ENCODE results near the gene NUDC. TPM values are rescaled to one million over a fixed set of nuclear protein-coding genes. Genes with fewer than 3 reads are reported as not detected.

NUDC gene
- total RNA-seq, 1 experiment from 2014 or later, result 149 TPM

DNA sequence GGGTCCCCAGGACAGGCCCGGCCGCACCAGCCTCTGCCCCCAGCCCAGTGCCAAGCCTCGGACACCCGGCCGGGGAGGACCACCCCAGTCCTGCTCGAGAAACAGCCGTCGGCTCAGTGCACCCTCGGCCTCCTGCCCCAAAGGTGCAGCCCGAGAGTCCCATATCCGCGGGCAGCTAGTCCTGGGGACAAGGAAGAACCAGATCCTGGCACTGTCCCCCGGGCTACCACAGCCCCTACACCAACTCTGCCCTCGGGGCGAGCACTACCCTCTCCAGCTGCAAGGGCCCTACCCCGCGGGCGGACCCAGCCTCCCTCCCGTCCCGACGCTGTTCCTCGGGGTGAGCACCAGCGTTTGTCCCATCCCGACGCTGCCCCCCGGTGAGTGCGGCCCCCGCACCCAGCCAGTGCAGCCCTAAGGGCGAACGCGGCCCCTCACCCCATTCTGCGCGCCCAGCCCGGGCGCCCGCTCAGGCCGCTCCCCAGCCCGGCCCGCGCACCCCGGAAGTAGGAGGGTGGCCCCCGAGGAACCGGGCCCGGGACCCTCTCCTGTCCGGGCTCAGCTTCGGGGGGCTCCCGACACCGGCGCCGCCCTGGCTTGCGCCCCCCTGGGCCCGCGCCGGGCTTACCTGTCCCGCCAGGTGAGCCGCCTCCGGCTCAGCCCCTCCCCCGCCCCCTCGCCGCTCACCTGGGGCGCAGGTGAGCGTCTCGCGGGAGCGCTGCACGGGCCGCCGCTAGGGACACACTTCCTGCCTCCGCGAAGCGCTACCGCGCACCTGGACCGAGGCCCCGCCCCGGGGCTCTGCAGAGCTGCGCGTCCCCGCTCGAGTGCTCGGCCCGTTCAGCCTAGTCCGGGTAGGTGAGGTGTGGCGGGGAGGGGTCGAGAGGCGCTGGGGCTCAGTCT is 38.4 kb downstream of the NUDC start, which contains the start of gene KDF1:
Gene KDF1 (minus strand): TSS at position 747 of the 903 bp plus-strand sequence. CDS start 8,088 bp downstream, outside the sequence.
- ChIA-PET CTCF (no interaction called here), POLR2A (ENCODE audit: unreplicated experiment) (interaction anchor here (0.6 kb wide), 1 partner anchor 47 kb away, joined by 55 read pairs; no protein-coding TSS in a partner anchor)
- DNase-seq (peak; percentile 90), ATAC-seq (peak; percentile 77)
- peaks cover 25% of the 10 kb centered on the region for H3K4me1 ChIP-seq (ENCODE audit: insufficient read depth, low read length)
- no TSS peak for BruUV-seq (replicated peaks)
- no peaks in the 10 kb centered on the region for H3K27me3 ChIP-seq (ENCODE audit: low read length)
- H3K79me2 ChIP-seq (ENCODE audit: low read length), result peaks cover 25% of the 10 kb centered on the region
- H3K27ac ChIP-seq (ENCODE audit: low read length), result peak within 1 kb of the TSS; percentile 43
- H3K9ac ChIP-seq (ENCODE audit: low read length), result peak within 1 kb of the TSS; percentile 93
- H2AFZ ChIP-seq (ENCODE audit: low read length), result peak within 1 kb of the TSS; percentile 80
- H4K20me1 ChIP-seq (ENCODE audit: low read length), result no peaks in the 10 kb centered on the region
- H3K36me3 ChIP-seq (ENCODE audit: low read depth, low read length), result no peaks in the 10 kb centered on the region
- TF ChIP-seq EZH2phosphoT487 (IDR thresholded peaks at IDR 0.05; ENCODE audit: borderline replicate concordance, low read length), result no peak
- peak; percentile 26; the same call in 1 of the 2 replicates for TF ChIP-seq CTCF (conservative IDR thresholded peaks at IDR 0.05; ENCODE audit: low read depth, low read length)
- TF ChIP-seq EZH2 (IDR thresholded peaks at IDR 0.05; ENCODE audit: low read length, unreplicated experiment), result no peak
- intact Hi-C loops (cut with micrococcal nuclease), result no loop called here
- peak within 1 kb of the TSS; percentile 94 for H3K4me3 ChIP-seq (ENCODE audit: low read length)
- H3K4me2 ChIP-seq (ENCODE audit: low read length), result peak within 1 kb of the TSS; percentile 80
- H3K9me3 ChIP-seq (ENCODE audit: low read length), result no peaks in the 10 kb centered on the region
- no peaks in the 10 kb centered on the region for H3F3A ChIP-seq (ENCODE audit: low read length, unreplicated experiment)
- no peaks in the 10 kb centered on the region for H3K9me2 ChIP-seq (replicated peaks; ENCODE audit: low read length)

DNA sequence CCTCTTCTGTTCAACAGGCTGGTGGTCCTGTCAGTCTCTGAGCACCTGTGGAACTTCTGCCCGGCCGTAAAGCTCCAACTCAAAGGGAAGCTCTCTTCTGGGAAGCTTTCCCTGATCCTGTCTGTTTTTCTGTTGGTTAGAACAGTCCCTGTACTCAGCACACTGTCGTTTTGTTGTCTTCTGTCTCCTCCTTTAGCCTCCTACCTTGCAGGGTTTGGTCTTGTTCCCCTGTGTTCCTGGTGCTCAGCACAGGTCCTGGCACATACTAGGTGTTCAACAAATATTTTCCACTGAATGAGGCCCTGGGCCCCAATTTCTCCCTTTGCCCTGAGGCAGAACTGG is 39.1 kb downstream of the NUDC start:
- POLR2A ChIA-PET (ENCODE audit: unreplicated experiment), result no interaction called here
- no peaks in the 10 kb centered on the region for H3K36me3 ChIP-seq (ENCODE audit: low read depth, low read length)
- peak overlapping the region; percentile 80 for H3K4me2 ChIP-seq (ENCODE audit: low read length)
- H3K4me3 ChIP-seq (ENCODE audit: low read length), result peak overlapping the region; percentile 94
- H3K9me3 ChIP-seq (ENCODE audit: low read length), result no peaks in the 10 kb centered on the region
- H3K9ac ChIP-seq (ENCODE audit: low read length), result peak overlapping the region; percentile 93
- no peaks in the 10 kb centered on the region for H4K20me1 ChIP-seq (ENCODE audit: low read length)
- H3K9me2 ChIP-seq (replicated peaks; ENCODE audit: low read length), result no peaks in the 10 kb centered on the region
- intact Hi-C loops (cut with micrococcal nuclease), result no loop called here
- H3K27me3 ChIP-seq (ENCODE audit: low read length), result no peaks in the 10 kb centered on the region
- TSS peak; percentile 32 for BruUV-seq (replicated peaks)
- DNase-seq, result no peak
- no peak for TF ChIP-seq EZH2 (IDR thresholded peaks at IDR 0.05; ENCODE audit: low read length, unreplicated experiment)
- TF ChIP-seq EZH2phosphoT487 (IDR thresholded peaks at IDR 0.05; ENCODE audit: borderline replicate concordance, low read length), result no peak
- no peak for TF ChIP-seq CTCF (conservative IDR thresholded peaks at IDR 0.05; ENCODE audit: low read depth, low read length)
- H3K4me1 ChIP-seq (ENCODE audit: insufficient read depth, low read length), result peaks cover 25% of the 10 kb centered on the region
- ATAC-seq, result peak; percentile 3; the same call in 1 of the 2 replicates
- H3K79me2 ChIP-seq (ENCODE audit: low read length), result peaks cover 25% of the 10 kb centered on the region
- no peak overlapping the region for H3K27ac ChIP-seq (ENCODE audit: low read length)
- H3F3A ChIP-seq (ENCODE audit: low read length, unreplicated experiment), result no peaks in the 10 kb centered on the region
- H2AFZ ChIP-seq (ENCODE audit: low read length), result peak overlapping the region; percentile 80
- CTCF ChIA-PET, result no interaction called here
